ENCODE measurements around the gene SPCS2.

The SPCS2 gene

DNA sequence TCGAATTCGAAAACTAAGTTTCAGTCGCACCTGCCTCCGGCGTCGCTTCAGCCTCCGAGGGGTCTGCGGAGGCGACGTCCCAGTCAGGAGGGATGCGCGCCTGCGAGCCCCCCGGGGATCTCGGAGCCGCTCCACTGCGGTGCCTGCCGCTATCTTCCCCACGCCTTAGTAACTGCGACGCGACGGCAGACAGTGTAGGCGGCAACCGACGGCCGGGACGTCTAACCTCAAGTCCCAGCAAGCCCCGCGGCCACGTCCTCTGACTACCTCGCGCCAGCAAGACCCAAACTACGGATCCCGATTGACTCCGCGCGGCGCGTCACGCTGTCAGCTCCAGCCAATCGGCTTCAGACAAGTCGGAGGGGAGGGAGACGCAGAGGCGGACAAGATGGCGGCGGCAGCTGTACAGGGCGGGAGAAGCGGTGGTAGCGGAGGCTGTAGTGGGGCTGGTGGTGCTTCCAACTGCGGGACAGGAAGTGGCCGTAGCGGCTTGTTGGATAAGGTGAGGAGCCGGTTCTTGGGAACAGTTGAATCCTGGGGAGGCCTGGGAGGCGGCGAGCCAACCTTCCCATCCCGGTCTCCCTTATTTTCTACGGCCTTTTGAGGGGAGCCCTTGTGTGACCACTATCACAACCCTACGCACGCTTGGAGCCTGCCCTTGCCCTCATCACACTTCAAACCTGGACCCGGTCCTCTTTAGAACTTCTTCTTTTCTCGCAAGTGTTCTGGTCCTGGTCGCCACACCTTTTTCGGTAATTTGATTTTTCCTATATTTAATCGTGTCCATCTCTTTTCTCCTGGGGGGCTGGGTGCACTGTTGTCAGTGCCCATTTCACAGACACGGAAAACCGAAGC is at the start of gene SPCS2, which contains the start of gene XRRA1:
TSS of gene SPCS2 (plus strand) at position 369 of the 855 bp plus-strand sequence. CDS start at position 389, 20 bp downstream.
TSS of gene XRRA1 (minus strand) at position 194 of the 855 bp plus-strand sequence. CDS start 8,213 bp downstream, outside the sequence.
- DNase-seq (ENCODE audit: low read depth in 2 of 2), result peak; percentile 96 to 98

- no peak for DNase-seq (ENCODE audit: low read depth in 2 of 2)
Measured at GRCh38 chr11:74902342-74902741, 46.7 kb upstream of the SPCS2 start.

- no peak for DNase-seq (ENCODE audit: low read depth in 2 of 2)
Measured at GRCh38 chr11:74905326-74905725, 43.7 kb upstream of the SPCS2 start.

DNA sequence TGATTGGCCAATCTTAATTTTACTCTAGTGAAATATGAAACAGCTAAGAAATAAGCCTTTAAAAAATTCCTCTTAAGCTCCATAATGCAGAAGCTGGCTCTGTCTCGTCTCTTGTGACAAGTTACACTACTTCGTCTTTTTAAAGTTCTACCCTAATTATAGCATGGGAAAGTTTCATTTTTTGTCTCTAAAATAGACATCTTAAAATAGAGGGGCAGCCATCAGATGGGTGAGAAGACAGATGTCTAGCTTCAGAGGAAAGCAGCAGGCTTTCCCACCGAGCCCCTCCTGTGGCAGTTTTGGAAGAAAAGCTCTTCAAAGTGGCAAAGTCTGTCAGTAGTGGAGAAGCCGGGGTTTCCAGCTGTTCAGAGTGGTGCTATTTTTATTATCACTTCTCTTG is 39.7 kb upstream of the SPCS2 start:
- no peak for DNase-seq (ENCODE audit: low read depth in 2 of 2)

DNA sequence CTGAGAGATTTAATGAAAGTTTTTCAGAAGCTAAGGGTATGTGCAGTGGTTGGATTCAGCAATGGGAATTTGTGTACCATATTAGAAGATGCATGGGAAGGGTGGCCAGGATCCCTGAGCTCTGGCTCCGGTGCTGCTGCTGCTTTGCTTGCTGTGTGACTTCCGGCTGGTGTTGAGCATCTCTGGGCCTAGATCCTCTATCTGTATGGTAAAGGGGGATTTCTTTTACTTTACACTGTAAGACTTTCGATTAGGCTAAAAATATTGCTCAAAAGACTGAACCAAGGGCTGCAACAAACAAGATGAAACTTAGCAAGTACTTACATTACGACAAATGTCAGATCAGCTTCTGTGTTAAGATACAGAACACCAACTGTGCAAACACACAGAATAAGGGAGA is 39.3 kb upstream of the SPCS2 start:
- DNase-seq (ENCODE audit: low read depth in 2 of 2), result no peak

GRCh38 chr11:74923125-74923524 is 25.9 kb upstream of the SPCS2 start:
- DNase-seq (ENCODE audit: low read depth in 2 of 2), result no peak

DNA sequence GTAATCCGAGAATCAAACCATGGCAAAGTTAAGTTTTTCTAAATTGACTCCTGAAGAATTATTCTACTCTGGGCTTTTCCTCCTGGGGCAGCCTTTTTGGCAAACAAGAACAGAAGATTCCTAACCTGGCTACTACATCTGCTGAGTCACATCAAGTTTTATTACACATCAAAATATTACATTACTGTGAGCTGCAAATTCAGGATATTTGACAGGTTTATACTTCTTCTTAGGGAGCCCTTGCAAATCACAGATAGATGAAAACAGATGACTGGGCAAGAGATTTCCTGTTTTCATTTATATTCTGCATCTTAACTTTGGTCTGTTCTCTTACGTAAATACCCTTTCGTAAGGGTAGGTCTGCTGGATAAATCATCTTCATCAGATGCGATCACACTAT is 23.8 kb upstream of the SPCS2 start:
- no peak for DNase-seq (ENCODE audit: low read depth in 2 of 2)

DNA sequence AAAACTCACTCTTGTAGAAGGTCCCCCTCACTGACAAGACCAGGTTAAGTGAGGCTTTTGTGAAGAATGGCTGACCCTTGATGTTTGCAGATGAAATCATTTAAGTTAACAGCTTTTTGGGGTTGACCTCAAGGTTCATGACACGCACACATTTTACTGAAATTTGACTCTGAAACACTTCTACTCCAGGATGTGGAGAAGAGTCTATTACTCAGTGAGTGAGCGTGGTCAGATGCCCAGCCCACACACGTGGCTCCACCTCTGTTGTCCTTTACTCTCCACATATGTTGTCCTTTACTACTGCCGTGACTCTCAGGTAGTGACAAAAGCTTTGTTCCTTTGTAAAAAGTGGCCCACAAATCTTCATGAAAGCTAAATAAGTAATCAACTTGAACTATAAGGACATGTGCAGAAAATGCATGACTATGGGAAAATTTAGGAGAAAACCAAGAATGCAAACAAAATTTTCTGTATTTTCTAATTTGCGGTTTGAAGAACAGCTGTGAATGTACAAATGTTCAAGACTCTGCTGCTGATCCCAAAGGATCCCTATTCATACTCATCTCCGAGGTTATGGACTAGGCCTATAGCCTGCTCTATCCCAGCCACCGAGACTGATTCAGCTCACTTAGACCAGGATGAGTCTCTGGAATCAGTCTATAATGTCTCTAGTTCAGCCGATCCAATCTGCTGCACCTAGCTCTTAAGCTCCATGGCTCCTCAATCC is 22.6 kb upstream of the SPCS2 start:
- no peak for DNase-seq (ENCODE audit: low read depth in 2 of 2)

GRCh38 chr11:74927496-74927895 is 21.6 kb upstream of the SPCS2 start:
- no peak for DNase-seq (ENCODE audit: low read depth in 2 of 2)

GRCh38 chr11:74929431-74930363 is 19.4 kb upstream of the SPCS2 start:
- DNase-seq (ENCODE audit: low read depth in 2 of 2), result peak in 1 of 2 donors; percentile 45

- DNase-seq (ENCODE audit: low read depth in 2 of 2), result no peak
Measured at GRCh38 chr11:74932169-74932568, 16.9 kb upstream of the SPCS2 start.

DNA sequence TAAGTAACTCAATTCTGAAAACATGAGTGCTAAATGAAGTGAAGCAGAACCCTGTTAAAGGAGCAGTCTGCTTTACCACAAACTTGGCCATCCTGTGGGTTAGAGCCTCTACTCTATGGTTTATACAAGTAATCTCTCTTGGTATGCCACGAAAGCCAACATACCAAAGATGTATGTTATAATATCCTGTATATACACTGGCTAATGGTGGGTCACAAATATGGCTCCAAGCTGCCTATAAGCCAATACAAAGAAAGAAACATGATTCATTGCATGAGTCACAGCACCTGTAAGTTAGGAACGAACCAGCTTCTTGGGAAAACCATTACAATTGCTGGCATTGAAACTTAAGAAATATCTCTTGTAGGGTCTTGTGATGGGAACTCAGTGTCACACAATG is 16.3 kb upstream of the SPCS2 start:
- DNase-seq (ENCODE audit: low read depth in 2 of 2), result no peak

DNA sequence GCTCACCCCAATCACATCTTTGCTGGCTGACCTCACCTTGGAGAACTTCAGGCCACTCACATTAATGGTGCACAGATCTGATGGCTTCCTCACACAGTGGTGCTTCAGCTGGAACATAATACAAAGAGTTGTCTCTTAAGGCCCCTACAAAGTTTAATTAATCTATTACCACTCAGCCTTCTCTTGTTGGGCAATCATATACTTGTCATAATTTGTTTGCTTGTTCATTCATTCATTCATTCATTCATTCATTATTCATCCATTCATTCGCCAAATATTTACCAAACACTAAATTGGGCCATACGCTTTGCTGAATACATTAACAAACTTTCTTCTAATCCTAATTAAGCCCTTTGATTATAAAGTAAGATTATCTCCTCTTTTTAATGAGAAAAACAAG is 15.3 kb upstream of the SPCS2 start:
- DNase-seq (ENCODE audit: low read depth in 2 of 2), result no peak

DNA sequence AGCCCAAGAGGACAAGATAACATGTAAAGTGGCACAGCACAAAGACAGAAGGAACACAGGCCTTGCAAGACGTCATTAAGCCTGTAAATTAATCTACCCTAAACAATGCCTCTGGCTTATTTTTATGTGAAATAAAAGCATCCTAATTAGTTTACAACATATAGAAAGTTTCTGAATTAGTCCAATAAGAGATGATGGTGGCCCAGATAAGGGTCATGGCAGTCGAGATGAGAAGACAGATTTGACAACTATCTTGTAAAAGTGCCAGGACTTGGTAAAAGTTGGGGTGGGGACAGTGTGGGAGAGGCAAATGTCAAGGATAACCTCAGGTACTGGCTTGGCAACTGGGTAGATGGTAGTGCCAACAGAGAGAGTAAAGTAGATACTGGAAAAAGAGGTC is 13.8 kb upstream of the SPCS2 start:
- no peak for DNase-seq (ENCODE audit: low read depth in 2 of 2)

DNA sequence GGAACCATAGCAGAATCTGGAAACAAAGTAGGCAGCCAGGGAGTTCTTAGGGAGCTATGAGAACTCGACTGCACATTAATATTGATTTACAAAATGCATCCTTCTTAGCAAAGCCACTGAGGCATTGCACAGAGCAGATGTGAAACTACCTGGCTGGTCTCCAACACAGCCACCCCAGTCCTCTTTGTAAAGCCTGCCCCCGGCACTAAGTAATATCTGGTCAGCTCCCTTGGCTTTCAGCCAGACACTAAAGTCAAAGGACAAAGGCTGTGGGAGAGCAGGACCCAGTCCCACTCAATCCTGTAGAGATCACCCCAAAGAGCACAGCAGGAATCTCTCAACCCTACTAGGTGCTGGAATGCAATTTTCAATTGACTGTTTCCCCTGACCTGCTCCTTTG is 13.0 kb upstream of the SPCS2 start:
- no peak for DNase-seq (ENCODE audit: low read depth in 2 of 2)

DNA sequence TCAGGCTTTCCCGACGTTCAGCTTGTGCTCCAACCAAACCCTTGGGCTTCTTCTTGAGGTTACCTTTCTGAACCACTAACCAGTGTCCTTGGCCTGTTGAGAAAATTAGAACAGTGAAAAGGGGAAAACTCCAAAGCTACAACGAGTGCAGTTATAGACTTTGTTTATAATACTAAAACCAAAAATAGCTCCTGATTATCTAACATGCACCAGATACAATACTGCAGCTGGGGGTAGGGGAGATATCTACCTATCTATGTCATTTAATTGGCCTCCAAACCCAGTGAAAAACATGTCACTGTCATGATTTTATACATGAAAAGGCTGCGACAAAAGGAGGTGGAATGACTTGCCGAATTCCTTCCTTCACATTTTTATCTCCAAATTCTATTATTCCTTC is 12.1 kb upstream of the SPCS2 start:
- no peak for DNase-seq (ENCODE audit: low read depth in 2 of 2)

GRCh38 chr11:74937696-74938475 is 11.2 kb upstream of the SPCS2 start:
- no peak for DNase-seq (ENCODE audit: low read depth in 2 of 2)

- no peak for DNase-seq (ENCODE audit: low read depth in 2 of 2)
Measured at GRCh38 chr11:74941492-74941891, 7.6 kb upstream of the SPCS2 start.

- DNase-seq (ENCODE audit: low read depth in 2 of 2), result no peak
Measured at GRCh38 chr11:74942073-74942759, 6.8 kb upstream of the SPCS2 start.

- no peak for DNase-seq (ENCODE audit: low read depth in 2 of 2)
Measured at GRCh38 chr11:74948546-74948897, 544 bp upstream of the SPCS2 start.

DNA sequence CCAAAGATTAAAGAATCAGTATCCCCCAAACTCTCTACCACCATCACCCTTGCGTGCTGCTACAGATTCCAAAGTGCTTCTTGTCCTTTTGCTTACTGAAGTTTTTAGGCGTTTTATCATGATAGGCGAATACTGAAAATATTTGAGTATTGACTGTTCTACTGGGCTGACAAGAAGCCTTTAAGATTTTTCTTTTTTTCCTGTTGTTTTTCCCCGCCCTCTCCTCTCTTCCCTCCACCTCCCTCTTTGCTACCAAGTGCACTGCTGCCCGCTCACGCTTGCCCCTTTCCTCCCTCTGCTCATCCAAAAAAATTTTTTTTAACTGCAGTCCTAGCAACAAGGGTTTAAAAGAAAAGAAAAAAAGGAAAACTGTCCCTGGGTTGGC is 679 bp downstream of the SPCS2 start:
- no peak for DNase-seq (ENCODE audit: low read depth in 2 of 2)
